ENCODE results near the gene TRAF5. TPM values are rescaled to one million over a fixed set of nuclear protein-coding genes. Genes with fewer than 3 reads are reported as not detected.

The TRAF5 gene
- polyA plus RNA-seq, 1 experiment, result 39.8 TPM

DNA sequence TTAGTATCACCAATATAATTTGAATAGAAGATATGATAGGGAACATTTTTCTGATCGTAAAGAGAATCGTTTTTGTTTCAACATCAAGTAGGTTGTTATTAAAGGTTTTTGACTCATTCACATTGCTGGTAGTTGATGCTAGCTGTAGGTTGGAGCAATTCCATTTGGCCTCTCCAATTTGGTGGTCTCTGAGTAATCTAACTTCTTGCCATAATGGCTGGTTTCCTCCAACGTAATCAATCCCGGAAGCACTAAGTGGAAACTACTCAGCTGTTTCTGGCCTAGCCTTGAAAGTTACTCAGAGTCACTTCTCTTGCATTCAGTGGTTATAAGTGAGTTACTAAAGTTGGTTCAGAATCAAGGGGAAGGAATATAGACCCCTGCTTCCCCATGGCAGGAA, 41.4 kb upstream of the TRAF5 start:
- peaks cover 6% of the 10 kb centered on the region for H3K36me3 ChIP-seq (ENCODE audit: control insufficient read depth, insufficient read depth, low read length)
- TF ChIP-seq, protein P1, sequence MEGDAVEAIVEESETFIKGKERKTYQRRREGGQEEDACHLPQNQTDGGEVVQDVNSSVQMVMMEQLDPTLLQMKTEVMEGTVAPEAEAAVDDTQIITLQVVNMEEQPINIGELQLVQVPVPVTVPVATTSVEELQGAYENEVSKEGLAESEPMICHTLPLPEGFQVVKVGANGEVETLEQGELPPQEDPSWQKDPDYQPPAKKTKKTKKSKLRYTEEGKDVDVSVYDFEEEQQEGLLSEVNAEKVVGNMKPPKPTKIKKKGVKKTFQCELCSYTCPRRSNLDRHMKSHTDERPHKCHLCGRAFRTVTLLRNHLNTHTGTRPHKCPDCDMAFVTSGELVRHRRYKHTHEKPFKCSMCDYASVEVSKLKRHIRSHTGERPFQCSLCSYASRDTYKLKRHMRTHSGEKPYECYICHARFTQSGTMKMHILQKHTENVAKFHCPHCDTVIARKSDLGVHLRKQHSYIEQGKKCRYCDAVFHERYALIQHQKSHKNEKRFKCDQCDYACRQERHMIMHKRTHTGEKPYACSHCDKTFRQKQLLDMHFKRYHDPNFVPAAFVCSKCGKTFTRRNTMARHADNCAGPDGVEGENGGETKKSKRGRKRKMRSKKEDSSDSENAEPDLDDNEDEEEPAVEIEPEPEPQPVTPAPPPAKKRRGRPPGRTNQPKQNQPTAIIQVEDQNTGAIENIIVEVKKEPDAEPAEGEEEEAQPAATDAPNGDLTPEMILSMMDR (IDR thresholded peaks at IDR 0.05; ENCODE audit: insufficient read depth, low read depth, low read length), result no peak
- DNase-seq (ENCODE audit: low read depth), result no peak
- H3K27me3 ChIP-seq (ENCODE audit: control insufficient read depth, insufficient read depth, low read length), result no peaks in the 10 kb centered on the region
- CTCF ChIA-PET, result interaction anchor here (0.5 kb wide), 1 partner anchor 31 kb away, joined by 3 read pairs; no protein-coding TSS in a partner anchor
- POLR2A ChIA-PET, result no interaction called here
- no peak overlapping the region for H3K4me3 ChIP-seq (ENCODE audit: low read depth, low read length)

DNA sequence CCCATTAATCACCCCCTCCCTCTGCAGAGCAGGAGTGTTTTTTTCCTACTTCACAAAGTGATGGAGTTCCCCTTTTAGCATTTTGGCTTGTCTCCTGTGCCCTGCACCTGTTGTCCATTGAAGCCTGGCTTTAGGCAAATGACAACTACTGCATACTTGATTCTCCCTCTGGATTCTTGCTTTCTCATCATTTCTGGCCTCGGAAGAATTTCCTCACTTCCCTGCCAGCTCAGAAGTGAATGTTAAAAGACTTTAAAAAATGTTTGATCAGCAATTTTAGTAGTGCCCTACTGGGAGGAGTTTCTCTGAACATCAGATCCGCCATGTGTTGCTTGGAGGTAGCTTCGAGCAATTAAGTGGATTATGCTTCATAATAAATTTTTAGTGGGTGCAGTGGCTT, 39.4 kb upstream of the TRAF5 start:
- peaks cover 9% of the 10 kb centered on the region for H3K36me3 ChIP-seq (ENCODE audit: control insufficient read depth, insufficient read depth, low read length)
- H3K4me3 ChIP-seq (ENCODE audit: low read depth, low read length), result no peak overlapping the region
- DNase-seq (ENCODE audit: low read depth), result no peak
- H3K27me3 ChIP-seq (ENCODE audit: control insufficient read depth, insufficient read depth, low read length), result no peaks in the 10 kb centered on the region
- TF ChIP-seq, protein P1 (IDR thresholded peaks at IDR 0.05; ENCODE audit: insufficient read depth, low read depth, low read length), result no peak
- ChIA-PET CTCF (no interaction called here), POLR2A (no interaction called here)

DNA sequence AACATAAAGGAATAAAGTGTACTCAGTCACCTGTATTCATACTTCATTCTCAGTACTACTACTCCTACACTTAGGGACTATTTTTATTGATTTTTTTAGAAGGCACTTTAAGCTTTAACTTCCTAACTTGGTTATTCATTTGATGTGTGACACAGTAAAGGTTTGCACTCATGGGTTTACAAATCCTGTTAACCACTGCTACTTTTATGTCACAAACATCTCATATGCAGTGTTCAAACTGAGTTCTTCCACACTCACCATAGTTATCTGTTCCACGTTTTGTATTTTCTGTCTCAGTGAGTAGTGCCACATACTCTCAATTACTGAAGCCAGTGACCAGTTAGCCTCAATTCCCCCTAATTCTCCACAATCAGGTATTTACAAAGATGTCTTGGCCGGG, 34.2 kb upstream of the TRAF5 start:
- ChIA-PET POLR2A (no interaction called here), CTCF (interaction anchor here (1.0 kb wide), 1 partner anchor 32 kb away, joined by 5 read pairs; no protein-coding TSS in a partner anchor)
- Histone ChIP-seq H3K36me3 (ENCODE audit: control insufficient read depth, insufficient read depth, low read length) (peaks cover 10% of the 10 kb centered on the region), H3K27me3 (ENCODE audit: control insufficient read depth, insufficient read depth, low read length) (no peaks in the 10 kb centered on the region), H3K4me3 (ENCODE audit: low read depth, low read length) (no peak overlapping the region)
- no peak for DNase-seq (ENCODE audit: low read depth)
- TF ChIP-seq, protein P1 (IDR thresholded peaks at IDR 0.05; ENCODE audit: insufficient read depth, low read depth, low read length), result no peak

DNA sequence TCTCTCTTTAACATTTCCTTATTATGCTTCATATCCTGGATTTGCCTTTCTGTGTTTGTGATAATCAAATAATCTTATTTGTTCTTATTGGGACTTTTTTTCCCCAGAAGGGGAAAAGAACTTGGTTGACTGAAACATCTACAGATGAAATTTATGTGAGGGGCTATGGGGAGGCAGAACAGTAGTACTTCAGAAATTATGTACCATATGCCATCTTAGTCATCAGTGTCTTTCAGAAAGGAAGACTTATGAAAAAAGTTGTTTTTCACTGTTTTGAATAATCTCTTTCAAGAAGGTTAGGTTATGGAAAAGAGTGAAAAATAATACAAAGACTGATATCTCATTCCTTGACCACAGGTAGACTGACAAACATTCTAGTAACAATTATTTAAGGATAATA, 30.2 kb upstream of the TRAF5 start:
- ChIA-PET CTCF (interaction anchor here (1.6 kb wide), 1 partner anchor 12 kb away, joined by 5 read pairs; no protein-coding TSS in a partner anchor), POLR2A (no interaction called here)
- H3K4me3 ChIP-seq (ENCODE audit: low read depth, low read length), result no peak overlapping the region
- TF ChIP-seq, protein P1 (IDR thresholded peaks at IDR 0.05; ENCODE audit: insufficient read depth, low read depth, low read length), result no peak
- peaks cover 7% of the 10 kb centered on the region for H3K36me3 ChIP-seq (ENCODE audit: control insufficient read depth, insufficient read depth, low read length)
- no peak for DNase-seq (ENCODE audit: low read depth)
- no peaks in the 10 kb centered on the region for H3K27me3 ChIP-seq (ENCODE audit: control insufficient read depth, insufficient read depth, low read length)

DNA sequence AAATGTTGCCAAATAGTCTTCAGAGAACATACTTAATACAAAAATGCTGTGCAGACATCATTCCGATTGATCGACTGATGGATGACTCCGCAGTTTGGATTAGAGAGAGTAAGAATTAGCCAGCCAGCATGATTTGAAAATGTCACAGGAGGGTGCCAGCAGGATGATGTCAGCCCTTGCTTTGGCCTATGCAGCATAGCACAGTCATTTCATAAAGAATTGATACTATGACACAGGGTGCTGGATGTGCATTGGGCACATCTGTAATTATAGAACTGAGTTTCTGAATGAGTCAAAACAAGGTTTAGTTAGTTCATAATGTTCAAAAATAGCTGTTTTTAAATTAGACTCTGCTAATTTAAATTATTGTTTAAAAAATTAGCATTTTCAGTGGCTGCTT, 21.6 kb upstream of the TRAF5 start:
- DNase-seq (ENCODE audit: low read depth), result no peak
- TF ChIP-seq, protein P1 (IDR thresholded peaks at IDR 0.05; ENCODE audit: insufficient read depth, low read depth, low read length), result no peak
- Histone ChIP-seq H3K36me3 (ENCODE audit: control insufficient read depth, insufficient read depth, low read length) (no peaks in the 10 kb centered on the region; the same call in 1 of the 2 replicates), H3K27me3 (ENCODE audit: control insufficient read depth, insufficient read depth, low read length) (no peaks in the 10 kb centered on the region), H3K4me3 (ENCODE audit: low read depth, low read length) (no peak overlapping the region)
- POLR2A ChIA-PET, result no interaction called here
- CTCF ChIA-PET, result interaction anchor here (0.6 to 1.0 kb wide), 2 partner anchors 14 to 967 kb away, joined by 3 read pairs; no protein-coding TSS in a partner anchor

Data from BJ (cell line).